Measurements from ENCODE around the gene PSMF1. TPM values are rescaled to one million over a fixed set of nuclear protein-coding genes. Genes with fewer than 3 reads are reported as not detected.

The PSMF1 gene
- total RNA-seq, 2 donors from 2014 or later = 86.7 to 116 TPM

DNA sequence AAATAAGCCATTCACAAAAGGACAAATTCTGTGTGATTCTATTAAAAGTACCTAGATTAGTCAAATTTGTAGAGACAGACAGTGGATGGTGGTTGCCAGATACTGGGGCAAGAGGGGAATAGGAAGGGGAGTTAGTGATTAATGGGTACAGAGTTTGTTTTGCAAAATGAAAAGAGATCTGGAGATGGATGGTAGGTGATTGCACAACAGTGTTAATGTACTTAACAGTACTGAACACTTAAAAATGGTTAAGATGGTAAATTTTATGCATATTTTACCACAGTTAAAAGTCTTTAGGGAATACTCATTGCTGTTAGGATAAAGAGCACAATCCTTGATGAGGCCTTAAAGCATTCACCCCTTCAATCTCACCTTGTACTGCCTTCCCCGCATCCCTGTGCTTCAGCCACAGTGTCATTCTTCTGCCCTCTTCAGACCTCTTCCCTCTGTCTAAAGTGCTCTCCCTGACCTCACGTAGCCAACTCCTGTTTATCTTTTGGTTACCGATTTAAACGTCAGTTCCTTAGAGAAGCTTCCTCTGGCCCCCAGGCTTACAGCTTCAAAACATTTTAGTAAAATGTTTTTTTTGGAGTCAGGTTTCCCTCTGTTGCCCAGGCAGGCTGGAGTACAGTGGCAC, 11.8 kb downstream of the PSMF1 start:
- DNase-seq (ENCODE audit: low spot score) (no peak), ATAC-seq (ENCODE audit: insufficient number of reproducible peaks, low FRiP score, low read depth) (no peak)
- Histone ChIP-seq H3K9me3 (no peaks in the 10 kb centered on the region), H3K27ac (no peak overlapping the region), H3K4me1 (ENCODE audit: control insufficient read depth in 1 of 2, low read depth in 2 of 2) (no peaks in the 10 kb centered on the region), H3K27me3 (replicated peaks; ENCODE audit: insufficient read depth) (no peaks in the 10 kb centered on the region), H3K36me3 (peaks cover 59% of the 10 kb centered on the region), H3K4me3 (no peak overlapping the region)
- TF ChIP-seq, protein P1, sequence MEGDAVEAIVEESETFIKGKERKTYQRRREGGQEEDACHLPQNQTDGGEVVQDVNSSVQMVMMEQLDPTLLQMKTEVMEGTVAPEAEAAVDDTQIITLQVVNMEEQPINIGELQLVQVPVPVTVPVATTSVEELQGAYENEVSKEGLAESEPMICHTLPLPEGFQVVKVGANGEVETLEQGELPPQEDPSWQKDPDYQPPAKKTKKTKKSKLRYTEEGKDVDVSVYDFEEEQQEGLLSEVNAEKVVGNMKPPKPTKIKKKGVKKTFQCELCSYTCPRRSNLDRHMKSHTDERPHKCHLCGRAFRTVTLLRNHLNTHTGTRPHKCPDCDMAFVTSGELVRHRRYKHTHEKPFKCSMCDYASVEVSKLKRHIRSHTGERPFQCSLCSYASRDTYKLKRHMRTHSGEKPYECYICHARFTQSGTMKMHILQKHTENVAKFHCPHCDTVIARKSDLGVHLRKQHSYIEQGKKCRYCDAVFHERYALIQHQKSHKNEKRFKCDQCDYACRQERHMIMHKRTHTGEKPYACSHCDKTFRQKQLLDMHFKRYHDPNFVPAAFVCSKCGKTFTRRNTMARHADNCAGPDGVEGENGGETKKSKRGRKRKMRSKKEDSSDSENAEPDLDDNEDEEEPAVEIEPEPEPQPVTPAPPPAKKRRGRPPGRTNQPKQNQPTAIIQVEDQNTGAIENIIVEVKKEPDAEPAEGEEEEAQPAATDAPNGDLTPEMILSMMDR (IDR thresholded peaks at IDR 0.05) = no peak

DNA sequence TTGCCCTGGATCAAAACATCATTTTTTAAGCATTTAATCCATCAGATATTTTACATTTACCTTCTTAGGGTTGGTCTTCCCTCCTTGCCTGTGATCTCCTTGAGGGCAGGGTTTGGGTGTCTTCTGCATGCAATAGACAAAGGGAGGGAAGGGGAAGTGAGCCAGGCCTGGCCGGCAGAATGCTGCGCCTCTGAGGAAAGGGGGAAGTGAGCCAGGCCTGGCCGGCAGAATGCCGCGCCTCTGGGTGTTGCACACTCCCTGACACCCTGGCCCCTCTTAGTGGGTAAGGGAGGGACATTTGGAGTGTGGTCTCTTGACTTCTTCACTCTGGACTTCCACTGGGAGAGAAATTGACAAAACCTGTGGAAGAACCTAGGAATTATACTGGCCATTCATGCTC, 12.4 kb downstream of the PSMF1 start:
- Histone ChIP-seq H3K27ac (no peak overlapping the region), H3K36me3 (peaks cover 66% of the 10 kb centered on the region), H3K4me1 (ENCODE audit: control insufficient read depth in 1 of 2, low read depth in 2 of 2) (no peaks in the 10 kb centered on the region), H3K27me3 (replicated peaks; ENCODE audit: insufficient read depth) (no peaks in the 10 kb centered on the region), H3K4me3 (no peak overlapping the region), H3K9me3 (no peaks in the 10 kb centered on the region)
- ATAC-seq (ENCODE audit: insufficient number of reproducible peaks, low FRiP score, low read depth) (no peak), DNase-seq (ENCODE audit: low spot score) (no peak)
- TF ChIP-seq, protein P1 (IDR thresholded peaks at IDR 0.05) = no peak

DNA sequence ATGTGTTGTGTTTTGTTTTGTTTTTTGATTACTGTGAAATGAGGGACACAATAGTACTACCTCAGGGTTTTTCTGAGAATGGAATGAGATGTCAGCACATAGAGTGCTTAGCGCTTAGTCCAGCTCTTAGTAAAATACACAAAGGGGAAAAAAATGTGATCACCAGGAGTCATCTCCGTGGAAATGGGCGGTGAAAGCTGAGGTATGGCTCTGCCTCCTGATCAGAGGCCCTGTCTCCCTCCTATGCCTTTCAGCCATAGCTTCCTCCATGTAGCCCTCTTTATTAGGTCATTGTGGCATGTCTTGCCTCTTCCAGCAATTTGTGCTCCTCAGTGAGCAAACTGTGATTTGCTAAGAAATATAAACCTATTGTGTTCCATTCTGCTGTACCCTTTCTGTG, 13.0 kb downstream of the PSMF1 start:
- DNase-seq (ENCODE audit: low spot score) = no peak
- Histone ChIP-seq H3K27me3 (replicated peaks; ENCODE audit: insufficient read depth) (no peaks in the 10 kb centered on the region), H3K4me3 (no peak overlapping the region), H3K4me1 (ENCODE audit: control insufficient read depth in 1 of 2, low read depth in 2 of 2) (no peaks in the 10 kb centered on the region), H3K27ac (no peak overlapping the region), H3K36me3 (peaks cover 66% of the 10 kb centered on the region), H3K9me3 (no peaks in the 10 kb centered on the region)
- ATAC-seq (ENCODE audit: insufficient number of reproducible peaks, low FRiP score, low read depth) = no peak
- TF ChIP-seq, protein P1 (IDR thresholded peaks at IDR 0.05) = no peak

DNA sequence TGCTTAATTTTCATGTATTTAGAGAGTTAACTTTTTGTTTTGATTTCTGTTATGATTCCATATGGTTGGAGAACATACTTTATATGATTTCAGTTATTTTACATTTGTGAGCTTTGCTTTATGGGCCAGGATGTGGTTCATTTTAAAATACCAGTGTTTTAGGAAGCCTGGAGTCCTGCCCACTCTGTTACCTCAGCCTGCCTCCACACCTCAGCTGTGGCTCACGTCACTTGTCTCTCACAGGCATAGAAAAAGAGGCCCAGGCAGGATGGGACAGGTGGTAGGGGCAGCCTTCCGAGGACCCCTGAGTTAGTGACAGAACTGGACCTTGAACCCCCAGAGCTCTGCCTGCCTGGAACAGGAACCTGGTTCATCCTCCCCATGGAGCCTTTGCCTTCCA, 16.0 kb downstream of the PSMF1 start:
- DNase-seq (ENCODE audit: low spot score) (no peak), ATAC-seq (ENCODE audit: insufficient number of reproducible peaks, low FRiP score, low read depth) (no peak)
- TF ChIP-seq, protein P1 (IDR thresholded peaks at IDR 0.05) = no peak
- H3K9me3 ChIP-seq = no peaks in the 10 kb centered on the region
- no peaks in the 10 kb centered on the region for H3K4me1 ChIP-seq (ENCODE audit: control insufficient read depth in 1 of 2, low read depth in 2 of 2)
- H3K27me3 ChIP-seq (replicated peaks; ENCODE audit: insufficient read depth) = no peaks in the 10 kb centered on the region
- no peak overlapping the region for H3K27ac ChIP-seq
- no peak overlapping the region for H3K4me3 ChIP-seq
- H3K36me3 ChIP-seq = peaks cover 41% of the 10 kb centered on the region

DNA sequence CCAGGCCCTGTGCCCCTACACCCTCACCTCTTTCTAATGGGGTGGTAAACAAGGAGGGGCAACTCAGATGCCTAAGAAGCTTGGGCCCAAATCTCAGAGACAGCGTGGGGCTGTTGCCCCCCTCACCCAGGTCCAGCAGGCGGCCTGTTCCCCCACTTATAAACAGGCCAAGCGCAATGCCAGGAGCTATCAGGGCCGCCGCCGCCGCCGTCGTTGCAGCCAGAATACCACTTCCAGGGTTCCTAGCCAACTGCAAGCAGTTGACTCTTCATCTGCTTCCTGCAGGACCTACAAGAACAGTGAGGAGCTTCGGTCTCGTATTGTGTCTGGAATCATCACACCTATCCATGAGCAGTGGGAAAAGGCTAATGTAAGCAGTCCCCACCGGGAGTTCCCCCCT, 16.4 kb downstream of the PSMF1 start:
- Histone ChIP-seq H3K4me1 (ENCODE audit: control insufficient read depth in 1 of 2, low read depth in 2 of 2) (no peaks in the 10 kb centered on the region), H3K27me3 (replicated peaks; ENCODE audit: insufficient read depth) (no peaks in the 10 kb centered on the region), H3K36me3 (peaks cover 37% of the 10 kb centered on the region), H3K4me3 (no peak overlapping the region), H3K9me3 (no peaks in the 10 kb centered on the region), H3K27ac (no peak overlapping the region)
- DNase-seq (ENCODE audit: low spot score) (no peak), ATAC-seq (ENCODE audit: insufficient number of reproducible peaks, low FRiP score, low read depth) (no peak)
- TF ChIP-seq, protein P1 (IDR thresholded peaks at IDR 0.05) = no peak
